Natural killer cell (primary cell): ENCODE data around the gene TBXT. TPM values are rescaled to one million over a fixed set of nuclear protein-coding genes. Genes with fewer than 3 reads are reported as not detected.

Experiments used
- ATAC-seq, 3 donors: fragments of 150-1000 bp in 2 of 3; fragments of 200-7000 bp in 1 of 3; cut with Tn5 transposase; 1 replicate in 1 of 3; 2 replicates in 2 of 3; pipeline ENCODE4 v1.10.0; 2021; ENCODE audit warnings: mild to moderate bottlenecking in 2 of 3, moderate library complexity in 2 of 3
- DNase-seq, 2 donors: peaks; one replicate each; pipeline versions ENCODE4 v3.0.0 to v3.0.0-alpha.2; 2013 to 2021; ENCODE audit warnings: mixed read lengths in 1 of 2
- H3K27ac ChIP-seq: one replicate; pipeline ENCODE4 v1.5.1; 2013; ENCODE audit warnings: mild to moderate bottlenecking, low read length
- H3K27me3 ChIP-seq: one replicate; pipeline ENCODE4 v1.6.1; 2013; ENCODE audit warnings: low read length; ENCODE audit not compliant: control insufficient read depth, insufficient read depth
- H3K36me3 ChIP-seq: one replicate; pipeline ENCODE4 v1.6.1; 2013; ENCODE audit warnings: low read length; ENCODE audit not compliant: control insufficient read depth, insufficient read depth
- H3K4me1 ChIP-seq: one replicate; pipeline ENCODE4 v1.6.1; 2013; ENCODE audit warnings: low read length; ENCODE audit not compliant: control insufficient read depth, insufficient read depth
- H3K4me3 ChIP-seq: one replicate; pipeline ENCODE4 v1.5.1; 2013; ENCODE audit warnings: low read length
- H3K9me3 ChIP-seq: one replicate; pipeline ENCODE4 v1.6.1; 2013; ENCODE audit warnings: low read length; ENCODE audit not compliant: control insufficient read depth, insufficient read depth
- H3K27ac Mint-ChIP-seq, 2 donors: one replicate each; pipeline ENCODE4 v1.8.0; 2022; ENCODE audit warnings: mild to moderate bottlenecking in 2 of 2, mixed read lengths in 2 of 2, moderate library complexity in 1 of 2
- H3K27me3 Mint-ChIP-seq, 2 donors: one replicate each; pipeline ENCODE4 v1.8.0; 2022; ENCODE audit warnings: low read depth in 2 of 2, mixed read lengths in 2 of 2
- H3K36me3 Mint-ChIP-seq: one replicate; pipeline ENCODE4 v1.8.0; 2022; ENCODE audit warnings: mixed read lengths
- H3K4me1 Mint-ChIP-seq, 2 donors: one replicate each; pipeline ENCODE4 v1.8.0; 2022; ENCODE audit warnings: mixed read lengths in 2 of 2
- H3K4me3 Mint-ChIP-seq: one replicate; pipeline ENCODE4 v1.8.0; 2022; ENCODE audit warnings: mild to moderate bottlenecking, moderate library complexity, mixed read lengths
- H3K9me3 Mint-ChIP-seq, 2 donors: one replicate each; pipeline ENCODE4 v1.8.0; 2022; ENCODE audit warnings: mixed read lengths in 2 of 2
- WGBS: methylation state at CpG from one replicate; pipeline ENCODE4 v1.1.7; 2013; ENCODE audit warnings: missing lambda C conversion rate; ENCODE audit not compliant: insufficient coverage; 5-methylcytosine and 5-hydroxymethylcytosine counted together
- intact Hi-C: fragments of 100-400 bp; cut with micrococcal nuclease; formaldehyde crosslinking; loops from one replicate; pipeline ENCODE4 v1.14.2; 2022
- total RNA-seq, 4 donors: library from RNA; stranded (reverse); fragments of 120-200 nt in 1 of 4; gene quantifications; one replicate each; pipeline versions ENCODE4 v1.2.3 to v1.2.4, GENCODE V29; 2013 to 2022
- TF ChIP-seq, protein P1 (sequence below): fragments of 200-600 bp; IDR thresholded peaks from one replicate; pipeline ENCODE4 v1.8.0; 2022; ENCODE audit warnings: antibody characterized with exemption

Gene TBXT
- total RNA-seq, 3 donors from 2014 or later (not counting 1 experiment from before 2014, with no cell fraction given) = not detected

- no peak for ATAC-seq
- no peaks in the 10 kb centered on the region for H3K9me3 ChIP-seq
- Mint-ChIP-seq H3K27me3 (peaks cover 22 to 39% of the 10 kb centered on the region in 2 donors), H3K36me3 (peaks cover 7% of the 10 kb centered on the region), H3K4me3 (no peak overlapping the region), H3K4me1 (no peaks in the 10 kb centered on the region), H3K27ac (no peak overlapping the region), H3K9me3 (no peaks in the 10 kb centered on the region)
- H3K4me3 ChIP-seq = no peak overlapping the region
- no peaks in the 10 kb centered on the region for H3K4me1 ChIP-seq
- no peak for DNase-seq
- H3K27me3 ChIP-seq = peaks cover 4% of the 10 kb centered on the region
- H3K27ac ChIP-seq = no peak overlapping the region
- TF ChIP-seq, protein P1, sequence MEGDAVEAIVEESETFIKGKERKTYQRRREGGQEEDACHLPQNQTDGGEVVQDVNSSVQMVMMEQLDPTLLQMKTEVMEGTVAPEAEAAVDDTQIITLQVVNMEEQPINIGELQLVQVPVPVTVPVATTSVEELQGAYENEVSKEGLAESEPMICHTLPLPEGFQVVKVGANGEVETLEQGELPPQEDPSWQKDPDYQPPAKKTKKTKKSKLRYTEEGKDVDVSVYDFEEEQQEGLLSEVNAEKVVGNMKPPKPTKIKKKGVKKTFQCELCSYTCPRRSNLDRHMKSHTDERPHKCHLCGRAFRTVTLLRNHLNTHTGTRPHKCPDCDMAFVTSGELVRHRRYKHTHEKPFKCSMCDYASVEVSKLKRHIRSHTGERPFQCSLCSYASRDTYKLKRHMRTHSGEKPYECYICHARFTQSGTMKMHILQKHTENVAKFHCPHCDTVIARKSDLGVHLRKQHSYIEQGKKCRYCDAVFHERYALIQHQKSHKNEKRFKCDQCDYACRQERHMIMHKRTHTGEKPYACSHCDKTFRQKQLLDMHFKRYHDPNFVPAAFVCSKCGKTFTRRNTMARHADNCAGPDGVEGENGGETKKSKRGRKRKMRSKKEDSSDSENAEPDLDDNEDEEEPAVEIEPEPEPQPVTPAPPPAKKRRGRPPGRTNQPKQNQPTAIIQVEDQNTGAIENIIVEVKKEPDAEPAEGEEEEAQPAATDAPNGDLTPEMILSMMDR = no peak
- intact Hi-C loops = no loop called here
- no peaks in the 10 kb centered on the region for H3K36me3 ChIP-seq
Measured at GRCh38 chr6:166115609-166116008, 52.0 kb downstream of the TBXT start.

GRCh38 chr6:166112580-166112979 is 55.1 kb downstream of the TBXT start:
- no peak overlapping the region for H3K27ac ChIP-seq
- Mint-ChIP-seq H3K36me3 (peaks cover 7% of the 10 kb centered on the region), H3K9me3 (no peaks in the 10 kb centered on the region), H3K27me3 (peaks cover 27 to 65% of the 10 kb centered on the region in 2 donors), H3K4me3 (no peak overlapping the region), H3K4me1 (no peaks in the 10 kb centered on the region), H3K27ac (no peak overlapping the region)
- TF ChIP-seq, protein P1 = no peak
- no peak for DNase-seq
- no peaks in the 10 kb centered on the region for H3K9me3 ChIP-seq
- no peaks in the 10 kb centered on the region for H3K4me1 ChIP-seq
- 89% methylated on average over 11 of the region's 11 CpGs for WGBS
- H3K36me3 ChIP-seq = no peaks in the 10 kb centered on the region
- intact Hi-C loops = no loop called here
- H3K4me3 ChIP-seq = no peak overlapping the region
- ATAC-seq = no peak
- H3K27me3 ChIP-seq = peaks cover 14% of the 10 kb centered on the region

GRCh38 chr6:166109608-166110007 is 58.0 kb downstream of the TBXT start:
- 76% methylated on average over 2 of the region's 2 CpGs for whole genome bisulfite sequencing
- intact Hi-C loops = no loop called here
- Mint-ChIP-seq H3K9me3 (no peaks in the 10 kb centered on the region), H3K27me3 (peaks cover 35 to 61% of the 10 kb centered on the region in 2 donors), H3K27ac (no peak overlapping the region), H3K36me3 (no peaks in the 10 kb centered on the region), H3K4me3 (no peak overlapping the region), H3K4me1 (peaks cover 6 to 7% of the 10 kb centered on the region in 2 donors)
- ATAC-seq (no peak), DNase-seq (no peak)
- no peak overlapping the region for H3K4me3 ChIP-seq
- no peaks in the 10 kb centered on the region for H3K36me3 ChIP-seq
- no peaks in the 10 kb centered on the region for H3K9me3 ChIP-seq
- H3K27ac ChIP-seq = no peak overlapping the region
- TF ChIP-seq, protein P1 = no peak
- peaks cover 14% of the 10 kb centered on the region for H3K27me3 ChIP-seq
- no peaks in the 10 kb centered on the region for H3K4me1 ChIP-seq

Other genes with a start within 250 kb of the TBXT start
- gene PRR18, start 140.5 kb upstream of the TBXT start, total RNA-seq = not detected
- 10 to 100 TPM; 32.8 to 44.7 (median 33.5) TPM for gene SFT2D1, start 174.7 kb upstream of the TBXT start, total RNA-seq
- gene MPC1, start 215.1 kb upstream of the TBXT start, total RNA-seq = 10 to 100 TPM; 26.3 to 31.1 (median 30.4) TPM